ENCODE data around the gene TAS2R3. TPM values are rescaled to one million over a fixed set of nuclear protein-coding genes. Genes with fewer than 3 reads are reported as not detected.

Gene TAS2R3
- total and polyA plus RNA-seq, 2 of the 13 experiments (the other 11 are each of a cell fraction or from before 2014, with no cell fraction given), result 0.74 to 1.1 TPM

DNA sequence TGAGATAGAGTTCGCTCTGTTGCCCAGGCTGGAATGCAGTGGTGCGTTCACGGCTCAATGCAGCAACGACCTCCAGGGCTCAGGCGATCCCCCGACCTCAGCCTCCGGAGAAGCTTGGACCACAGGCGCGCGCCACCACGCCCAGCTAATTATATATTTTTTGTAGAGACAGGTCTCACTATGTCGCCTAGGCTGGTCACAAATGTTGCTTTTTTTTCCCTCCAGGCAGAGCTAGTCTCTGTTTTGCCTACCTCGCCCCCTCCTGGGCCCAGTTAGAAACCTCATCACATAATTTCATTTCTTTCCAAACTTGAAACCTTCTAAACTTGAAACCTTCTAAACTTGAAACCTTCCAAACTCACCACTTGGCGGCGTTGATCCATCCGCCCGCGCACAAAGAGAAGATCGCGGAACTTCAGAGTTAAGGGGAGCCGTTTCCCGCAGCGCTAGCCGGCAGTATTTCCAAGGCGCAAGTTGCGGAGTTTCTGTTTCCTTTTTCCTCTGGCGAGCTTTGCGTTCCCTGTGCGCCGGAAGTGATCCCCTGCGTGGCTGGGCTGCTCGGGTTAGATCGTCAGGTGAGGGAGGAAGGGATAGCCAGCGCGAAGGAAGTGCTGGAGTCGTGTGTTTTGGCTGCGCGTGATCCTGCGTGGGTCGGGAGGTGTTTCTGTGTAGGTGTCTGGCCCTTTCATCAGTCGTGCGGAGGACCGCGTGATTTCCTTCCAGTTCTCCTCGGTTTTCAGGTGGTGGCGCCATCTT is 25.9 kb upstream of the TAS2R3 start, which contains the start of gene SSBP1 (continued):
- TF ChIP-seq, protein P1, sequence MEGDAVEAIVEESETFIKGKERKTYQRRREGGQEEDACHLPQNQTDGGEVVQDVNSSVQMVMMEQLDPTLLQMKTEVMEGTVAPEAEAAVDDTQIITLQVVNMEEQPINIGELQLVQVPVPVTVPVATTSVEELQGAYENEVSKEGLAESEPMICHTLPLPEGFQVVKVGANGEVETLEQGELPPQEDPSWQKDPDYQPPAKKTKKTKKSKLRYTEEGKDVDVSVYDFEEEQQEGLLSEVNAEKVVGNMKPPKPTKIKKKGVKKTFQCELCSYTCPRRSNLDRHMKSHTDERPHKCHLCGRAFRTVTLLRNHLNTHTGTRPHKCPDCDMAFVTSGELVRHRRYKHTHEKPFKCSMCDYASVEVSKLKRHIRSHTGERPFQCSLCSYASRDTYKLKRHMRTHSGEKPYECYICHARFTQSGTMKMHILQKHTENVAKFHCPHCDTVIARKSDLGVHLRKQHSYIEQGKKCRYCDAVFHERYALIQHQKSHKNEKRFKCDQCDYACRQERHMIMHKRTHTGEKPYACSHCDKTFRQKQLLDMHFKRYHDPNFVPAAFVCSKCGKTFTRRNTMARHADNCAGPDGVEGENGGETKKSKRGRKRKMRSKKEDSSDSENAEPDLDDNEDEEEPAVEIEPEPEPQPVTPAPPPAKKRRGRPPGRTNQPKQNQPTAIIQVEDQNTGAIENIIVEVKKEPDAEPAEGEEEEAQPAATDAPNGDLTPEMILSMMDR (CRISPR knock-in tag; IDR thresholded peaks at IDR 0.05), result peak; percentile 84
- TF ChIP-seq ZNF382 (CRISPR knock-in tag; IDR thresholded peaks at IDR 0.05; ENCODE audit: borderline replicate concordance), result no peak
- TF ChIP-seq ZNF724P (CRISPR knock-in tag; IDR thresholded peaks at IDR 0.05; ENCODE audit: borderline replicate concordance), result peak; percentile 79; the same call in 1 of the 2 replicates
- TF ChIP-seq ZNF296 (CRISPR knock-in tag; conservative IDR thresholded peaks at IDR 0.05), result 0 out of 2 replicates have a peak, but pooled peaks have one; percentile 48
- peak; percentile 80; the same call in 1 of the 2 replicates for TF ChIP-seq ZNF775 (CRISPR knock-in tag; IDR thresholded peaks at IDR 0.05; ENCODE audit: borderline replicate concordance)
- peak; percentile 94 for TF ChIP-seq ATF1 (CRISPR knock-in tag; IDR thresholded peaks at IDR 0.05)
- TF ChIP-seq ZNF660 (CRISPR knock-in tag; IDR thresholded peaks at IDR 0.05; ENCODE audit: borderline replicate concordance, low read depth), result no peak
- no peak for TF ChIP-seq RARG (CRISPR knock-in tag; IDR thresholded peaks at IDR 0.05; ENCODE audit: low read depth)
- TF ChIP-seq ZNF747 (CRISPR knock-in tag; IDR thresholded peaks at IDR 0.05; ENCODE audit: borderline replicate concordance), result peak; percentile 86; the same call in 1 of the 2 replicates
- TF ChIP-seq FOXJ3 (CRISPR knock-in tag; IDR thresholded peaks at IDR 0.05; ENCODE audit: borderline replicate concordance), result peak; percentile 91
- TF ChIP-seq, protein P2, sequence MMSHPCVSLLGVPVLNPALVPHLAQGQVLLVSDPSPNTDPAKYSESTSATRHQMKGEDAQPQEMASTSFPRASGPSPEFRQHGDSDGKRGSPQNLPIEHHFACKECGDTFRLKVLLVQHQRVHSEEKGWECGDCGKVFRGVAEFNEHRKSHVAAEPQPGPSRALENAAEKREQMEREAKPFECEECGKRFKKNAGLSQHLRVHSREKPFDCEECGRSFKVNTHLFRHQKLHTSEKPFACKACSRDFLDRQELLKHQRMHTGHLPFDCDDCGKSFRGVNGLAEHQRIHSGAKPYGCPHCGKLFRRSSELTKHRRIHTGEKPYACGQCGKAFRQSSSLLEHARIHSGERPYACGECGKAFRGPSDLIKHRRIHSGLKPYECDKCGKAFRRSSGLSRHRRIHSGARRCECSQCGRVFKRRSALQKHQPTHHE (CRISPR knock-in tag; IDR thresholded peaks at IDR 0.05; ENCODE audit: borderline replicate concordance), result peak; percentile 65; the same call in 1 of the 2 replicates
- TF ChIP-seq ZNF567 (CRISPR knock-in tag; IDR thresholded peaks at IDR 0.05; ENCODE audit: borderline replicate concordance), result no peak; the same call in 1 of the 2 replicates
- TF ChIP-seq, protein P3, sequence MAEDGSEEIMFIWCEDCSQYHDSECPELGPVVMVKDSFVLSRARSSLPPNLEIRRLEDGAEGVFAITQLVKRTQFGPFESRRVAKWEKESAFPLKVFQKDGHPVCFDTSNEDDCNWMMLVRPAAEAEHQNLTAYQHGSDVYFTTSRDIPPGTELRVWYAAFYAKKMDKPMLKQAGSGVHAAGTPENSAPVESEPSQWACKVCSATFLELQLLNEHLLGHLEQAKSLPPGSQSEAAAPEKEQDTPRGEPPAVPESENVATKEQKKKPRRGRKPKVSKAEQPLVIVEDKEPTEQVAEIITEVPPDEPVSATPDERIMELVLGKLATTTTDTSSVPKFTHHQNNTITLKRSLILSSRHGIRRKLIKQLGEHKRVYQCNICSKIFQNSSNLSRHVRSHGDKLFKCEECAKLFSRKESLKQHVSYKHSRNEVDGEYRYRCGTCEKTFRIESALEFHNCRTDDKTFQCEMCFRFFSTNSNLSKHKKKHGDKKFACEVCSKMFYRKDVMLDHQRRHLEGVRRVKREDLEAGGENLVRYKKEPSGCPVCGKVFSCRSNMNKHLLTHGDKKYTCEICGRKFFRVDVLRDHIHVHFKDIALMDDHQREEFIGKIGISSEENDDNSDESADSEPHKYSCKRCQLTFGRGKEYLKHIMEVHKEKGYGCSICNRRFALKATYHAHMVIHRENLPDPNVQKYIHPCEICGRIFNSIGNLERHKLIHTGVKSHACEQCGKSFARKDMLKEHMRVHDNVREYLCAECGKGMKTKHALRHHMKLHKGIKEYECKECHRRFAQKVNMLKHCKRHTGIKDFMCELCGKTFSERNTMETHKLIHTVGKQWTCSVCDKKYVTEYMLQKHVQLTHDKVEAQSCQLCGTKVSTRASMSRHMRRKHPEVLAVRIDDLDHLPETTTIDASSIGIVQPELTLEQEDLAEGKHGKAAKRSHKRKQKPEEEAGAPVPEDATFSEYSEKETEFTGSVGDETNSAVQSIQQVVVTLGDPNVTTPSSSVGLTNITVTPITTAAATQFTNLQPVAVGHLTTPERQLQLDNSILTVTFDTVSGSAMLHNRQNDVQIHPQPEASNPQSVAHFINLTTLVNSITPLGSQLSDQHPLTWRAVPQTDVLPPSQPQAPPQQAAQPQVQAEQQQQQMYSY (CRISPR knock-in tag; IDR thresholded peaks at IDR 0.05), result no peak
- no peak for TF ChIP-seq CBX2 (IDR thresholded peaks at IDR 0.05; ENCODE audit: low read depth, low read length)
- peak; percentile 91; the same call in 1 of the 2 replicates for TF ChIP-seq CBX2 (CRISPR knock-in tag; IDR thresholded peaks at IDR 0.05; ENCODE audit: low read depth)
- TF ChIP-seq, protein P4, sequence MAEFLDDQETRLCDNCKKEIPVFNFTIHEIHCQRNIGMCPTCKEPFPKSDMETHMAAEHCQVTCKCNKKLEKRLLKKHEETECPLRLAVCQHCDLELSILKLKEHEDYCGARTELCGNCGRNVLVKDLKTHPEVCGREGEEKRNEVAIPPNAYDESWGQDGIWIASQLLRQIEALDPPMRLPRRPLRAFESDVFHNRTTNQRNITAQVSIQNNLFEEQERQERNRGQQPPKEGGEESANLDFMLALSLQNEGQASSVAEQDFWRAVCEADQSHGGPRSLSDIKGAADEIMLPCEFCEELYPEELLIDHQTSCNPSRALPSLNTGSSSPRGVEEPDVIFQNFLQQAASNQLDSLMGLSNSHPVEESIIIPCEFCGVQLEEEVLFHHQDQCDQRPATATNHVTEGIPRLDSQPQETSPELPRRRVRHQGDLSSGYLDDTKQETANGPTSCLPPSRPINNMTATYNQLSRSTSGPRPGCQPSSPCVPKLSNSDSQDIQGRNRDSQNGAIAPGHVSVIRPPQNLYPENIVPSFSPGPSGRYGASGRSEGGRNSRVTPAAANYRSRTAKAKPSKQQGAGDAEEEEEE (CRISPR knock-in tag; IDR thresholded peaks at IDR 0.05; ENCODE audit: borderline replicate concordance), result no peak
- TF ChIP-seq SALL1 (CRISPR knock-in tag; IDR thresholded peaks at IDR 0.05), result peak; percentile 91
- TF ChIP-seq, protein P5, sequence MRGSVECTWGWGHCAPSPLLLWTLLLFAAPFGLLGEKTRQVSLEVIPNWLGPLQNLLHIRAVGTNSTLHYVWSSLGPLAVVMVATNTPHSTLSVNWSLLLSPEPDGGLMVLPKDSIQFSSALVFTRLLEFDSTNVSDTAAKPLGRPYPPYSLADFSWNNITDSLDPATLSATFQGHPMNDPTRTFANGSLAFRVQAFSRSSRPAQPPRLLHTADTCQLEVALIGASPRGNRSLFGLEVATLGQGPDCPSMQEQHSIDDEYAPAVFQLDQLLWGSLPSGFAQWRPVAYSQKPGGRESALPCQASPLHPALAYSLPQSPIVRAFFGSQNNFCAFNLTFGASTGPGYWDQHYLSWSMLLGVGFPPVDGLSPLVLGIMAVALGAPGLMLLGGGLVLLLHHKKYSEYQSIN (CRISPR knock-in tag; IDR thresholded peaks at IDR 0.05; ENCODE audit: borderline replicate concordance), result no peak
- peak; percentile 100 for TF ChIP-seq KAT8 (CRISPR knock-in tag; IDR thresholded peaks at IDR 0.05)
